NCI-H69 (cell line): Measurements from ENCODE around the gene TSC1.
A peak's percentile ranks its signal among the peaks of the same experiment; 100 is the strongest.

Experiments used
- DNase-seq: peaks from one replicate; lab custom pipeline; 2025; lab: John Stamatoyannopoulos, UW

The TSC1 gene

DNA sequence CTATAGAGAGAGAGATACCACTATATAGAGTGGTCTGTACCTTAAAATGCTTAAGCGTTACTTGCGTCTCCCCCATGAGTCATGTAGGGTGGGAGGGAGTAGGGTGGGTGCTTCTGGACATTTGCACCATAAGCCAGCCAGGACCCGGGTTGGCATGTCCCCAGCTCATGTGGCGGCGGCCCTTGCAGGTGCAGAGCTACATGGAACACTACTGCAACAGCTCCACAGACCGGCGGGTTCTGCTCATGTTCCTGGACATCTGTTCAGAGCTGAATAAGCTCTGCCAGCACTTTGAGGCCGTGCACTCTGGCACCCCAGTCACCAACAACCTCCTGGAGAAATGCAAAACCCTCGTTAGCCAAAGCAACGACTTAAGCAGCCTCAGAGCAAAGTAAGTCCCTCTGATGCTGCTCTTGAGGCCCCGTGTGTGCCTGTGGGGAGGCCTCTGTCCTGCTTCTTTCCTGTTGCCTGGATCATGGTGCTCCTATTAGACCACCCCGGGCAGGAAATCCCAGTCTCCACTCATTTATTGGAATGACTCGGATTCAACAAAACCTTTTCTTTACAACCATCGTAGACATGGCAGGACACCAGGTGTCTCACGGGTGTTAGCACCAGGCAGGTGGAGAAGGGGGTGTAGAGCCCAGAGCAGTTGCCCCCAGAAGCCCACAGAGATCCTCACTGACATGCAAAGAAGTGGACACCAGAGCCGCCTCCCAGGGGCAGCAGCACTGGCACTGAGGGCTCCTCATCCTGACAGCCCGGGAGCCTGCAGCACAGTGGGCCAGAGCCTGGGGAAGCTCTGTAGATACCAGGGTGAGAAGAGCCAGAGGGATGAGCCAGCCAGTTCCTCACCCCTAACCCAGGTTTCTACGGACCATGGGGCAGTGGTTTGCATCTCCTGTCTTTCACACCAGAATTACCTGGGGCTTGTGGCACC is 57.0 kb downstream of the TSC1 start:
- DNase-seq, result no peak

DNA sequence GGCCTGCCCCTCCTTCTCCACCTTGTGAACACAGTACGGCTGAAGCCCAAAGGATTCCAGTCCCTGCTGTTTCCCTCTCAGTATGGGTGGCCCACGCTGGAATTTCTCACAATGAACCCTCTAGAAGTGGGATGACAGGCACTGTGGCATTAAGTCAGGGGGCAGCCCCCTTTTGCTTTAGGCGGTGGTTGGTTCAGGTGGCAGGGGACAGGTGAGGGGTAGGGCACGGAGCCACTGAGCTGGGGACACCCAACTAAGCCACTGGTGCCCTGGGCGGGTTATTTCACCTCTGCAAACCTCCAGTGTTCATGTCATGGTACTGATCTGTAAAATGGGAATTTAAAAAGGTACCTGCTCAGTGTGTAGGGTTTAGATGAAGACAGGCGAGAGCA is 58.1 kb downstream of the TSC1 start:
- DNase-seq, result no peak

DNA sequence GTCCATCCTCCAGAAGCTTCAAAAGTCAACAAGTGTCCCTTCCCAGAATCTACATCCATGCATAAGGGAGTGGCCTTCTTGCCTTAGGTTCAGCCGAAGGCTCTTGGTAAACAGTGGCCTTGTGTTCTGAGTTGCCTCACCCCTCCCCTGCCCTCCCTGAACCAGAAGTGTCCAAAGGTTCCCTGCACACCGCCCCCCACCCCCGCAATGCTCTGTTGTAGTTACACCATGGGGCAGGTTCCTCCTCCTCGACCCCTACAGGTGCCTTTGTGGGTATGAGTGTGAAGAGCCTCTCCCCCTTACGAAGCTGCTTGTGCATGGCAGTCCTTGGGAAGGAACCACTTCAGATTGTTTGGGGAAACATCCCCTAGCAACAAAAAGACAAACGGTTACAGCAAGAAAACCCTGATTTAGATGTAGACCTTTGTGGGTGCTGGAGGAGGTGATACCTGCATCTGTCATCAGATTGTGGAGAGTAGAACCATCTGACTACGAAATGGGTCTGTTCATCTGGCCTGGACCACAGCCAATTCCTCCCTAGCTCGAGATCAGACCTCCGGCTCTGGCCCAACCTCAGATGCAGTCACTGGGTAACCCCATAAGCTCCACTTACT is 58.6 kb downstream of the TSC1 start:
- no peak for DNase-seq

DNA sequence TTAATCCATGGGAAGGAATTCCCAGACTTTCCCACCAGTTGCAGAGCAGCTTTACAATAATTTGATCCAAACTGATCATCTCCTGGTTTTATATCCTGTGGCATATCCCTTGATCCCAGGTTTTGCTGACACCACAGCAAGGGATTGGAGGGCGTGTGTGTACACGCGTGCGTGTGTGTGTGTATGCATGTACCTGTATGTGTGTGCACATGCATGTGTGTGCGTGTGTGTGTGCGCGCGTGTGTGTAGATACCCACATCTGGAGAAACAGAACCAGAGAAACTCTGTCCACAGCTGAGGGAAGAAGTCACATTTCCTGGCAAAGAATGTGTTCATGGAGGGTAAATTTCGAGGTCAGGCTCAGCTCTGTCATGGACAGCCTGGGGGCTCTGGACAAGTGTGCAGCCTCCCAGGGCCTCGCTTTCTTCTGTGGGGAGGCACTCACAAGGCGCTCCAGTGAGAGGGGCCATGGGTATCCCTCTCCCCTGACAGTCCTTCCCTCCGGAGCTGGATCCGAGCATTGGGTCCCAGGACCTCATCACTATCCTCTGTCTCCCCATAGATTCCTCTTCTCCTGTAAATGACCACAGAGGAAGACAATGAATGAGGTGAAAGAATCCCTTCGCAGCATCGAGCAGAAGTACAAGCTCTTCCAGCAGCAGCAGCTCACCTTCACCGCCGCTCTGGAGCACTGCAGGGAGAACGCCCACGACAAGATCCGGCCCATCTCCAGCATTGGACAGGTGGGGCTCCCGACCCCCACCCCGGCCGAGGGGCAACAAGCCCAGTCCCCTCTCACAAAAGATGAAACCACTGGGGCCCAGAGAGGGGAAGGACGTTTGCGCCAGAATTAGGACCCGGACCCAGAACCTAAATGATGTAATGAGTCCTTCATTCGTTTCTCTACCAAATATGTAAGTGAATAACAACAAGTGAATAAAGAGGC is 60.8 kb downstream of the TSC1 start:
- DNase-seq, result no peak

DNA sequence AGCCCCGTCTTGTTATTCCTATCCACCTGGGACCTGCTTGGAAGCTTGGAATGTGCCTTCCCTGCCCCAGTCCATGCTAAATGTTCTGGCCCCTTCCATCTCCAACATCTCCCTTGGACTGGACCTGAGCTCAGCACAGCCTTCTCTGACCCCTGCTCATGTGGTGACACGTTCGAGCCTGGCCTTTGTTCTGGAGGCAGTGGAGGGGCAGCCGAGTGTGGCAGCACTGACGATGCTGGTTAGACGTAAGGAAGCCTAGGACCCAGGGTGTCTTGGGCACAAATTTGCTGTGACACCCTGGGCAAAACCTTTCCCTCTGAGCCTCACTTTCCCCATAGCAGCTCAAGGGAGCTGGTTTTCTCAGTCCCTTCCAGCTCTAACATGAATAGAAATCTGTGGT is 61.8 kb downstream of the TSC1 start:
- no peak for DNase-seq

DNA sequence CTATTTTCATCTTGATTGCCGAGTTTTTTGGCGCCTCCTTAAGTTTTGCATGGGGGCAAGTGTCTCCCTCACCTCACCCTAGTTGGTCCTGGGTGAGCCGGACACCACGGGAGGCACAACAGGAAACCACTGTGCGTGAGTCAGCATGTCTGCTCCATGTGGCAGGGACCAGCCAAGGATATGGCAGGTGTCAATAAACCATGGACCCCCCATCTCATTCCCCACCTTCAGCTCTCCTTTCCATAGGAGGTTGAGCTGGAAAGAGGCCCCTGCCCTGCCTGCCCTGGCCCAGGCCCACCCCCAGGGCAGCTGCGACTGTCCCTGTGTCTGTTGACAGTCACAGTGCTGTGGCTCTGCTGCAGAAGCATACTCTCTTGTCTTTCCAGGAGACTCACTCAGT is 62.6 kb downstream of the TSC1 start:
- no peak for DNase-seq

DNA sequence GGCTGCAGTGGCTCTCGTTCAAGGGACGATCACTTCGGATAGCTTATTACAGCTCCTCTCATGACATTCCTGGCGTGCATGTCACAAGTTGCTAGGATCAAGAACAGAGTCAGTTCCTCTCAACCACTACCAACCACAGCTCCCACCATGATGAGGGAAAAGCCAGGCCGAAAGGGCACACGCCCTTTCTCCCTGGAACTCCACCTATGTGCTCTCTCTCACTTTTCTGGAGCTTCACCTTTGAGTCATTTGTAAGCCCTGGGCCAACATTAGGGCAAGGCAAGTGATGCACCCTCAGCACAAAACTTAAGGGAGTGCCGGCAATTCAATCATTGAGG is 64.1 kb downstream of the TSC1 start:
- DNase-seq, result no peak

DNA sequence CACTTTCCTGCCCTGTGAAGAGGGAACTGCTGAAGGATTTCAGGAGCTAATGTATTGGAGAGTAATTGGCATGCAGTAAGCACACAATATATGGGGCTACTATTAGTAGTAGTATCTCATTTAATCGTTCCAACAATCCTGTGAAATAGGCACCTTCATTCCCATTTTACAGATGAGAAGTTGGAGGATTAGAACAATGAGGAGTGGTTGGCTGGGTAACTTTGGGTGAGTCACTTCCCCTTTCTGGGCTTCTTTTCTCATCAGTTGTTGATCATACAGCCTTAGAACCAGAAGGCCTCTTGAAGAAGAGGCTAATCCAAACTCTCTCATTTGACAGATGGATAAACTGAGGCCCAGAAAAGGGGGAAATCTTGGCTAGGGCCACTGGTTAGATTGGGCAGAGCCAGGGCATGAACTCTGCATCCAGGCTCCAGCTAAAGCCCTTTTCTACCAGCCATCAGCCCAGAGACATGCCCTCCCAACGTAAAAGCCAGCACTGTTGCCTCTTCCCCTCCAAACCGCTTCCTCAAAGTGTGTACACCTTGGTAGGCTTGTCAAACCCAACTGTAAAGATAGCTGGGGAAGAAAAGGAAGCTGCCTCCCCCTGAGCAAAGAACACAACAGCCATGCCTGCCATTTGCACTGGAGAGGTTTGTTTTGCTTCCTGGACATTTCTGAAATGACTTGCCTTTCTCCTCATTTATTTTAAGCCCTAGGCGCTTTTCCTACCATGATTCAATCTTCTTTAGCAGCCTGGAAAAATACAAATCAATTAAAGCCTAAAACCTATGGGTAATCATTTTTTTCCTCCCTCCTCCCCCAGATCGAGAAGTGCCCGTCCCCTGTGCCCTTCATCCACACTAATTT is 64.7 kb downstream of the TSC1 start:
- no peak for DNase-seq

DNA sequence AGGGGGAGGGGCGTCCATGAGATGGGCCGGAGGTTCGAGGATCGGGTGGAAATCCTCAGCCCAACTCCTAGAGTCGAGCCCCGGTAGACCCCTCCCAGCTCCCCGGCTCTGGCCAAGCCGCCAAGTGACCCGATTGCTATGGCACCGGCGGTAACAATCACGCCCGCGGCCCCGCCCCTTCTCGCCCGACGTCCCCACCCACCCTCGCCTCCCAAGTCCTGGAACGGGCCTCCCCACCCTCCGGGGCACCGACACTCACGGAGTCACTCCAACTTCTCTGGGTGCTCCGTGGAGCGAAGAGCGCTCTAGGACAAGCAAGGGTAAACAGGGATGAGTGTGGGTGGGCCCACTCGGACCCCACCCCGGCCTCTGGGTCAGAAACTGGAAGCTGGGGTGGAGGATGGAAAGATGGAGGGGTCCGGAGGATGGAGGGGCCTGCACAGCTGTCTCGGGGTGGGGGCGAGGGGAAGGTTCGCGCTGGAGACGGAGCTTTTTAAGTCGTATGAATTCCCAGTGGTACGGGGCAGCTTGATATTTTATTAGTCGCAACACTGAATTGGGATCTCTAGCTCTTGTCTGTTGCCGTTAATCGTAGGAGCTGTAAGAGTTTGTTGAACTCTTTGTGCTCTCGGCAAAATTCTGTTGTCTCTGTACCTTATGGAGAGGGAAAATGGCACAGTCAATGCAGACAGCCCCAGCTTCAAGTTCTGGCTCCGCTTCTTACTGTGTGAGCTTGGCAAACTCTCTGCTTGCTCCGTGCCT is 65.5 kb downstream of the TSC1 start, which contains the start of gene SPACA9:
Gene SPACA9, plus strand, starts transcription at position 204 of the 762 bp plus-strand sequence. CDS start 5,050 bp downstream, outside the sequence.
- peak; percentile 64 for DNase-seq

DNA sequence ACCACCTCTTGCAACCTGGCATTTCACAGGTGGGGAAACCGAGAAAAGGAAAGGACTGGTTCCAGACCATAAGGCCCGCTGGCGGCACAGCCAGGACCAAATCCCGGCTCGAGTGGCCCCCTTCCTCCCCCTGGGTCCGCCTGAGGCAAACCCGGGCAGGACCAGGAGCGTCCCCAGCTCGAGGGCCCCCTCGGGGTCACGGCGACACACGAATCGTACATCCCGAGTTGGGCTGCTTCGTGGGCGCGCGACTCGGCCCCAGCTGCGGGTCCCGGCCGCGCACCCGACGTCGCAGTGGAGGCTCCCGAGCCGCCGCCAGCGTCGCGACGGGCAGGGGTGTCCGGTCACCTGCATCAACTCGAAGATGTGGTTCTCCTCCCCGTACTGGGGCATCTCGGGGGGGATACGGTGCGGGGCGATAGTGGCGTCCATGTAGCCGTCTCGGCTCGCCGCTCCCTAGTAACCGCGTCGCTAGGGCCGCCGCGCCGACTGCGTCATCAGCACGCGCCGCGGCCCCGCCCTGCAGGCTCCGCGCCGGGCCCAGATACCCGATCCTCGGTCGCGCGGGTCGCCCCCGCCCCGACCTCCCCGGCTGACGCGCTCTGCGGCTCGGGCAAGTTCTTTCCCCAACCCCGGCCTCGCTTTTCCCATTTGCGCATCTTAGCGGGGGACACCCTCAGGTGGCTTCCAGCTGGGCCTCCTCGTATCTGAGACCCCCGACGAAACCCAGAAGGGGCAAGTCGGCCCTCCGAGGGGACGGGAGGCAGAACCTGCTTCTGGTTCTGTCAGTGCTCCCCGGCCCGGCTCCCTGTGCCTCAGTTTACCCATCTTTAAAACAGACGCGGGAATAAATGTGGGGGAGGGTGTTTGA is 66.4 kb downstream of the TSC1 start, which contains the start of gene AK8:
Gene AK8, minus strand, starts transcription at position 461 of the 871 bp plus-strand sequence. Its CDS starts 29 bp downstream, at position 432.
- peak; percentile 92 for DNase-seq

DNA sequence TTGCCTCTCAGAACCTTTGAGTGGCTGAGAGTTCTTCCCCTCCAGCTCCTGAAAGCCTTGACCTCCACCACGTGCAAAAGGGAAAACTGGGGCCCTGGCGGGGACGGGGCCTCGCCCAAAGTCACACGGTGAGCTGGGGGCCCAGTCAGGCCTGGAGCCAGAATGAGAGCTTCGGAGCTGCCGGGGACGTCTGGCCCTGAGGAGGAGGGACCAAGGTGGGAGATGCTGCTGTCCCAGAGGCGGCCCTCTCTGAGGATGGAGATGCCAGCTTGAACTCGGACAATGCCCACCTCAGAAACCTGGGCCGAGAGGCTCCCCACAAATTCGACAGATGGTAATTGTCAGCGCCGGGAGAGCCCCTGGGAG is 67.0 kb downstream of the TSC1 start:
- no peak for DNase-seq

DNA sequence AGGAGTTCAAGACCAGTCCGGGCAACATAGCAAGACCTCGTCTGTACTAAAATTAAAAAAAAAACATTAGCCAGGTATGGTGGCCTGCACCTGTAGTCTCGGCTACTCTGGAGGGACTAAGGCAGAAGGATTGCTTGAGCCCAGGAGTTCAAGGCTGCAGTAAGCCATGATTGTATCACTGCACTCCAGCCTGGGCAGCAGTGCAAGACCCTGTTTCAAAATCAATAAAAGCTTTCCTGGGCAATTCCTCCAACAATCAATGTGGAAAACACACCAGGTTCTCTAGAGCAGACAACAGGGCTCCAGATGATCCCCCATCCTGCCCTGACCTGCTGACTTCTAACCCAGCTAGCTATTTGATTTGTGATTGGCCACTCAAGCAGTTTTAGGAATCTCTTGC is 67.6 kb downstream of the TSC1 start:
- no peak for DNase-seq

DNA sequence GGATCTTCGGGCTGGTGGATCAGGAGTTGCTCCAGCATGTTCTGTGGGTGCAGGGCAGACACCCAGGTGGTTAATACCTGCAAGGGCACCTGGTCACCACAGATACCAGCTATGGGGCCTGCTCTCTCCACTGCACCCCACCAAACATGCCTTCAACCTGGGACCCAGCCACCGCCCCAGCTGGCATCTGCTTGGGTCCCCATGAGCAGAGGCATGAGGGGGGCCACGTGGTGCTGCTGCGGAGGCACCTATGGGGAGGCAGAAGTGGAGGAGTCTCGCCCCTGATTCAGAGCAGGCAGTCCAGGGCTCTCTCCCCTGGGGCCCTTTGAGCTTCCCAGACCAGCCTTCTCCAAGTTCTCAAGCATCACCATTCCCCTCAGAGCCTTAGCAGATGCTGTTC is 69.3 kb downstream of the TSC1 start:
- DNase-seq, result no peak

DNA sequence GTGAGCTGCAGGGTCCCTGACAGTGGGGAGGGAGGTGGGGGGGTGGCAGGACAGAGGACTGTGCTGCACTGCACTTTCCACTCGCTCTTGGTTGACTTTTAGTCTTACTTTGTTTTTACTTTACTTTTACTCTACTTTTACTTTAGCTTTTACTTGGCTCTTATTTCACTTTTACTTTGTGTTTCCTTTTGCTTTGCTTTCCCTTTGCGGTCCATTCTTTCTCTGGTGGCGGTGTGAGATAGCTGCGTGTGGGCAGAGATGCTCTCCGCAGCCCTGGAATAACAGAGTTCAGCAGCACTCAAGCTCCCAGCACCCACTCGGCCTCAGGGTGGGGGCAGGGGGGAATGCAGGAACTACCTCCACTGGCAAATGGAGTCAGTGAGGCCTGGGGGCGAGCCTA is 71.0 kb downstream of the TSC1 start:
- DNase-seq, result no peak

DNA sequence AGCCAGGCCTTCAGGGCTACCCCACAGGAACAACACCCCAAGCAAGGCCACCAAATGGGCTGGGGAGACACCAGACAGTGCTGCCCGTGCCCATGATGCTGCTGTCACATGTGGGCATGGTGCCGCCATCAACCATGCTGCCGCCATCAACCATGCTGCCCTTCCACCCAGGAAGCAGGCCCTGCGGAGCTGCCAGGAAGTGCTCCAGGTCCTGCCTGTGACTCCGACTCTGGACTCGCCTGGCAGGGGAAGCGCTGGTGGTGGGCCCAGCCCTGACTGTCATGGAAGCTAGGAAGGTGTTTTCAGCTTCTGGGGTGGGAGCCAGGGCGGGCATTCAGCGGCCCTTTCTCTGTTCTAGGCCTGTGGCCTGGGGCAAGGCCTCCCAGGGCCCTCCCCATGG is 75.2 kb downstream of the TSC1 start:
- DNase-seq, result no peak

DNA sequence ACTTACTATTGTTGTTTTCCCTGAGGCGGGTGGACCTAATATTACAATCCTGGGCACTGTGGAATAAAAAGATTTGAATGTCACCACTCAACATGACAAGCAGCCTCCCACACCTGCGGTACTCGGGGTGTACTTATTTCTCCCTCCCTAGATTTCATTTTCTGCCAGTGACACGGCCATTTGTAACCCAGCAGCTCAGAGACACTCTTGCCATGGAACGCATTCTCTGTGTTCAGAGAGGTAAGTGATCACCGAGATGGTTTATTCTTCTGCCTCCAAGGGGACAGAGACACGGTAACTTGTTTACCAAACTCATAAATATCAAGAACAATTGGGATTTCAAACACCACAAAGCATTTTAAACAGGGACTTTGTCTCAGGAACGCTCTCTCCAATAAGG is 77.5 kb downstream of the TSC1 start:
- no peak for DNase-seq

DNA sequence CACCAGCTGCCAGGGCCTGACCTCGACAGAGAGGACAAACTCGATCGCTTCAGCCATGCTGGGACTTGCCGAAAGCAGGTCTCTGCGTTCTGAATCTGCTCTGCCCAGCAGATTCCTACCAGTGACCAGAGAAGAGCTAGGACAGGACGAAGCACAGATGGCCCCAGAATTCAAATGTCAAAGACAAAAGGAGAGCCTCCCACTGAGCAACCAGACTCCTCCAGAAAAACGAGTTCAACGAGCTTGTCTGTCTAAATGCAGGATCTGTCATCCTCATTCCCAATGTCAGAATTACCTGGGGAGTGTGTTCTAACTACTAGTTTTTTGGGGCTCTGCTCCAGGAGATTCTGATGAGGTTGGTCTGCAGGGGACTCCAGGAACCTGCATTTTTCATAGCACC is 79.7 kb downstream of the TSC1 start:
- DNase-seq, result no peak

DNA sequence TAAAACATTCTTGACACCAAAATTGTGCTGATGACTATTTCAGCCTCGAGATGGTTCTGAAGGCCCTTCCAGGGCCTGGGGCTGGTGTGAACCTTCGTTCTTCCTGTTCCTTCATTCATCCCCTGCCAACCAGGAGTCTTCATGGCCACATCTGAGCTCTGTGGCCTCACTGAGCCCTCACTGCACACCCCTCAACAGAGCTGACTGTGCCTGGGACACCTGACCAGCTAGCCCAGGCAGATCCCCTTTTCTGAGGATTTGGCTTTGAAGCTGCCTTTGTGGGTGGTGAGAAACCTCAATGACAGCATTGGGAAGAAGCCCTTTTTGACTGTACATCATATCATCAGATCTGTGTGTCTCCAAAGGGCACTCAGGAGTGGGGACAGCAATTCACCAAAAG is 80.1 kb downstream of the TSC1 start:
- no peak for DNase-seq

DNA sequence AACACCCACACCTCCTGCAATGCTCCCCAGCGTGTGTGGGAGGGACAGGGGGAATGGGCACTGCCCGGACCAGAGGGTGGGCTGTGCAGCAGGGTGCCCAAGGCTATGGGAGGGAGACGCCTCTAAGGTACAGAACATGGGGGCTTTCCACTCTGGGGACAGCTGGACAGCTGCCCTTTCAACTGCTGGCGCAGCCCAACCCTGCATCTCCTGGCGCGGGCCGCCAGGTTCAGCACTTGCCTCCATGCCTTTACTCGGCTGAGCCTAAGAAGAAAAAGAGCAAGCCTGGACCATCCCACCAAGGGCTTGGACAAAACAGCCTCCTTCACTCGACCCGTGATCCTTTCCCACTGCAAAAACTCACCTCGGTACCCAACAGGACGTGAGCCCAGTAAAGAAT is 81.3 kb downstream of the TSC1 start:
- DNase-seq, result no peak

DNA sequence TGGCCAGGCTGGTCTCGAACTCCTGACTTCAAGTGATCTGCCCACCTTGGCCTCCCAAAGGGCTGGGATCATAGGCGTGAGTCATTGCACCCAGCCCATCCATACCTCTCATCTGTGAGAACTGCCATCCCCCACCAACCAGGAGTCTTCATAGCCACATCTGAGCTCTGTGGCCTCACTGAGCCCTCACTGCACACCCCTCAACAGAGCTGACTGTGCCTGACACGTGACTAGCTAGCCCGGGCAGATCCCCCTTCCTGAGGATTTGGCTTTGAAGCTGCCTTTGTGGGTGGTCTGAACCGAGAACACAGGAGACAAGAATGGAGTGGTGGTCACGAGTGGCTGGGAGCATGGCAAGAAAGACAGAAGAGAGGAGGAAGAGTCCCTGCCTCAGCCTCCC is 81.9 kb downstream of the TSC1 start:
- no peak for DNase-seq
